SKM-1 (cell line): Measurements from ENCODE around the gene MRPS33.
A peak's percentile ranks its signal among the peaks of the same experiment; 100 is the strongest.
"Not testable (repeated sequence)": the region's sequence is repeated elsewhere in the genome, so short reads cannot be mapped to it uniquely, and the experiment has no call there.

Experiments used
- DNase-seq: peaks from one replicate; lab custom pipeline; 2025; ENCODE audit not compliant: unreplicated experiment; lab: John Stamatoyannopoulos, UW

The MRPS33 gene

GRCh38 chr7:141012696-141013344 is 1.9 kb downstream of the MRPS33 start:
- DNase-seq: no peak

DNA sequence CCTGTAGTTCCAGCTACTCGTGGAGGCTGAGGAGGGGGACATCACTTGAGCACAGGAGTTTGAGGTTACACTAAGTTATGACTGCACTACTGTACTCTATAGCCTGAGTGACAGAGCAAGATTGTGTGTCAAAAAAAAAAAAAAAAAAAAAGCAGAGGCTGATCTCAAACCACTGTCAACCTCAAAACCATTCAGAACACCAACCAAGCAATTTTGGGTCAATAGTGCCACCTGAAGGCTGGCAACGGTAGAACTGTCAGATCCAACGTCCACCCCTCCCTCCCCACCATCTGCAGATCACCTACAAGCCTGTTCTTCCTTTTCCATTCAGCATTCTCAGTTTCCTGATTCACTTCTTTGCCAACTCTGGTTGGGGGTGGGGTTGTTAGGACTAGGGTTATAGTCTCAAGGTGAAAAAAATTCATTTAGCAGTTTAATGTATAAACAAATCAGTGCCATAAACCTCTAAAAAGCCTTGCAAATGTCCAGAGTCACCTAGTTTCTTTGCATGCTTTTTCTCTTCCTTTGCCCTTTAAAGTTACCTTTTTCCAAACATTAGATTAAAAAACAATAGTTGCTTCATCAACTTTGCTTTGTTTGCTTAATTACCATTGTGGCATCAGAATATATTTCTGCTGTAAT is 2.6 kb downstream of the MRPS33 start:
- peak; percentile 43 for DNase-seq

DNA sequence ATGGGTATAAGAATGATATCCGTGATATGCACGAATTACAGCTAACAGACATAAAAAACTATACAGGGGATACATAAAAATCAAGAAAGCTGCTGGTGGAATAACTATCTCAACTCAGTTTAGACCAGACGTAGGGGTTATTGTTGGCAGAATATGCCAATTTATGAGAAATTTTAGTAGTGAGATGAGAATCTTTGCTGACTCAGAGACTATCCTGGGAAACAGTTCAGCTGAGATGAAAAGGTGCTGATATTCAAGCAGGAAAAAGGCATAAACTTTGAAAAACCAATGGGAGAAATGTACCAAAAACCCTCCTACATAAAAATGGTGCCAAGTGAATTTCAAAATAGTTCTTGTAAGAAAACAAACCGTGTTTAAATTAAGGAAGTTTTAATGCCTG is 3.3 kb downstream of the MRPS33 start:
- DNase-seq: no peak

DNA sequence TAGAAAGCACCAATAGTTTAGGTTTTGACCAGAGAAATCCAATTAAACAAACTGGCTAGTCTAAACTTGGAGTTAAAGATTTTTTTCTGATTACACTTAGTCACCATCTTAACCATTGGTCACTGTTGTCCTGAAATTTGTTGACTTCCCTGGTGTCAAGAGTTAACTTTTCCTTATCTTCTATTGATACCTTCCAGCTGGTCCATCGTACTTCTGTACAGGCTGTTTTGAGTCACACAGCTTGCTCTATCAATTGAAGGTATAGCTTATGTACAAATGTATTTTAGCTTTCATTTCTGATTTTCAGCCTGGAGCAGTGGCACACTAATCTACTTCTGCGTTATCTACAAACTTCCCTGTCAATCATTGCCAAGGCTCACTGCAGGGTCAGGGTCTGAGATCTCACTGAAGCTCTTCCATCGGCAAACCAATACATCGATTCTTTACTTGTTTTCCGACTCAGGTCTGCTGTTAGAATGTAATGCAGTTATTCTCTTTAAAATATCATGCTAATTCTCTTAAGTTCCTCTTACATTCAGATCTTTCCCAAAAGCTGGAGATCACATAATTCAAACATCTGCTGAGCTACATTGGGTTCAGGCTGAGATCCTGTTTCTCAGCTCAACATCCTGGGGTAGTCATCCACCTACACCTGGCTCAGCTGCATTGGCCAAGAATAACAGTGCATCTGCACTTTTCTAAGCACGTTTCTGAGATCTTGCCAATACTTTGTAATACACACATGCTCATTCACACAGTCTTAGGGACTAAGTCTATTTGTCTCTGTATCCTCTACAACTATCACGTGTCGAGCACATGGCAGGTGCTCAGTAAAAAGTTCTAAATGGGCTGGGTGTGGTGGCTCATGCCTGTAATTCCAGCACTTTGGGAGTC is 11.3 kb downstream of the MRPS33 start:
- DNase-seq: no peak

DNA sequence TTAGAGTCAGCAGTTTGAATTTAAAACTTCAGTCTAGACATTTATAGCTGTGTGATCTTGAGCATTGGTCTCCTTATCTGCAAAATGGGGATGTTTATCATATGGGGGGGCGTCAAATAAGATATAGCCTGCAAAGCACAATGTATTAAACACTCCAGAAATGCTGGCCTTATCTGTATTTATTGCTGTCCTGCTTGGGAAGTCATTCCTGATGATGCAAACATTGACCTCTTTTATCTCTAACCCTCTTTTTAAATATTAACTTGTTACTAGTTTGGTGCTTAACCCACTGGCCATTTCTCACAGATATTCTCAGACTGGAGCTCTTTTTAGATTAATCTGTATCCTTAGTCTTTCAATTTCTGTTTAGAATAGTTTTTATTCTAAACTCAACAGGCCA is 13.2 kb downstream of the MRPS33 start:
- no peak for DNase-seq

DNA sequence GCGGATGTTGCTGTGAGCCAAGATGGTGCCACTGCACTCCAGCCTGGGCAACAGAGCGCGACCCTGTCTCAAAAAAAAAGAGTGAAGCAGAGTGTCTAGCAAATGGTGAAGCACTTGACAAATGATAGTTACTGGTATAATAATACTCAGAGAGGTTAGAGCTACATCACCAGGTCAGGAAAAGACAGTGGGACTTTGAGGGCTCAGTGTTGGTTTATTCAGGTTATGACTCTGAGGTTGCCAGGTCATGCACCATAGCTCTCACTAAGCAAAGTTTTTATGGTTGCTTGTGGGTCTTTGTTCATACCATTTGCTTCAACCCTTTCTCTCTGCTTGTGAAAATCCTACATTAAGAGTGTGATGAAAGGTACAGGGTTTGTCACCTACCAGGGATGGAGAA is 13.6 kb downstream of the MRPS33 start:
- DNase-seq: no peak

- DNase-seq: no peak
Measured at GRCh38 chr7:140998715-140999114, 16.0 kb downstream of the MRPS33 start.

- no peak for DNase-seq
Measured at GRCh38 chr7:140992422-140992821, 22.3 kb downstream of the MRPS33 start.

GRCh38 chr7:140990193-140990962 is 24.4 kb downstream of the MRPS33 start:
- DNase-seq: no peak

- no peak for DNase-seq
Measured at GRCh38 chr7:140989068-140989467, 25.7 kb downstream of the MRPS33 start.

DNA sequence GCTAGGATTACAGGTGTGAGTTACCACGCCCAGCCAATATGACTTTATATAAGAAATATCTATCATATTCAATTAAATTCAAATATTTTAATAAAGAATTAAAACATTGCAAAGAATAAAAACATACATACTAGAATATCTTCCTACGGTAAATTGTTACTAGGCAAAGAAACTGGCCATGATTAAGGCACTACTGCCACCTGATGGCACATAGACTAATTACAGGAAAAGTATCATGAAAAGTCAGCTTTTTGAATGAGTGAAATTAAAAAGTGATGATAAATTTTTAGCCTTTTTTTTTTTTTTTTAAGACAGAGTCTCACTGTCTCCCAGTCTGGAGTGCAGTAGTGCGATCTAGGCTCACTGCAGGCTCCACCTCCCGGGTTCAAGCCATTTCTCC is 30.9 kb downstream of the MRPS33 start:
- DNase-seq: no peak

DNA sequence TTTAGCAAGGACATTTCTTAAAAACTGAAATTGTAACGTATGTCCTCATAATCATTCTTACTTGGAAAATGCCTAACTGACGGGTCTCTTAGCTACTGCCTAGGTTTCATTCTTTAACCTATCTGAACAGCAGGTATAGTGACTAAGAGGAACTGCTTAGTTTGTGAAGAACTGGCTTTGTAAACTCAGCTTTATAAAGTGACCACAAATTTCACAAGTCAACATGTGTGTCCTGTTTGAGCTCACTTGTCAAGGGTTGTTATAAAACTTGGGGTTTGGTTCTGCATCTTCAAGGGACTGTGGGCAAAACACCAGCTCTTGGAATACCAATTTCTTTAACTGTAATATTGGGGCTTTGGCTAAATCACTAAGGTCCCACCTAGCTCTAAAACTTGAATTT is 32.2 kb downstream of the MRPS33 start:
- peak; percentile 73 for DNase-seq

DNA sequence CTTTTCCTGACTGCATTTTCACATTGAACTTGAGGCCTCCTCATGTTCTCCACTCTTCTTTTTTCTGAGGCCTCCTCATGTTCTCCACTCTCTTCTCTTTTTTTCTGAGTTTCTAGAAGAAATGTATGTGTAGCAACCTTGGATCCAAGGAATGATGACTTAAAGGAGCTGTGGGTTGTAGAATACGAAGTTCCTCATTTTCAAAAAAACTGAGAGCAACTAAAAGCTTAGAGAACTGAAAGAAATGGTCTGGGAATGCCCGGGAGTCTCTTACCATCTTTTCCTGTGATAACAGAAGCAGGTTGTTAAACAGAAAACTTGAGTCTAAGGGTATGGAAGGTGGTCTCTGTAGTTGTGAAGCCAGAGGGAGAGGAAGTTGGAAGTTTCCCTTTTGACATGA is 32.8 kb downstream of the MRPS33 start:
- DNase-seq: peak; percentile 38

- no peak for DNase-seq
Measured at GRCh38 chr7:140977741-140978140, 37.0 kb downstream of the MRPS33 start.

- DNase-seq: no peak
Measured at GRCh38 chr7:140972876-140973829, 41.6 kb downstream of the MRPS33 start.

DNA sequence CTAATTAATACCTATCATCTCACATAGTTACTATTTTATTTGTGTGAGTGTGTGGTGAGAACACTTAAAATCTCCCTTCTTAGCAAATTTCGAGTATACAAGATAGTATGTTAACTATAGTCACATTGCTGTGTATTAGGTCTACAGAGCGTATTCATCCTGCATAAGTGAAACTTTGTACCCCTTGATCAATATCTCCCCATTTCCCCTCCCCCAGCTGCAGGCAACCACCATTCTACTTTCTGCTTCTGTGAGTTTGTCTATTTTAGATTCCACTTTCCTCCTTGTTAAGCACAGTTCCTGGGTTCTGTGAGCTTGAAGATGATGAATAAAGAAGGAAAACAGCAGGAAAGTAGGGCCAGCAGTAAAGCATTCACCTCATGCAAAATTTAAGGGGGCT is 42.4 kb downstream of the MRPS33 start:
- no peak for DNase-seq

DNA sequence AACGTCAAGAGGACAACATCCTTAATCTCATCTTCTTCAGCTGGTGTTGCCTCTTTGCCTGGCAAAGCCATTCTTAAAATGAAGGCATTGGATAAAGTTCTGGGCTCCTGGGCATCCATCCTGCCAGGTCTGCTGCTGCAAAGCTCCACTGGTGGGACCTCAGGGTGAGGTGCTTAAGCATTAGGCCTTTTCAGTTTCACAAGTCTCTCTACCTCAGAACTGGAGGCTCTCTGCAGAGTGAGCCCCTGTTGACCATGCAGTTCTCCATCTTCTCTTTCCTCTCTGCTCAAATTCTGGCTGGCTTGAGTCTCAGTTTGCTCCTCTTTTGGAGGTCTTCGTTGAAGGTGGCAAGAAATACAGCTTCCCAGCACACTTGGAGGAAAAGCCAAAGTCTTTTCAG is 47.3 kb downstream of the MRPS33 start:
- no peak for DNase-seq

DNA sequence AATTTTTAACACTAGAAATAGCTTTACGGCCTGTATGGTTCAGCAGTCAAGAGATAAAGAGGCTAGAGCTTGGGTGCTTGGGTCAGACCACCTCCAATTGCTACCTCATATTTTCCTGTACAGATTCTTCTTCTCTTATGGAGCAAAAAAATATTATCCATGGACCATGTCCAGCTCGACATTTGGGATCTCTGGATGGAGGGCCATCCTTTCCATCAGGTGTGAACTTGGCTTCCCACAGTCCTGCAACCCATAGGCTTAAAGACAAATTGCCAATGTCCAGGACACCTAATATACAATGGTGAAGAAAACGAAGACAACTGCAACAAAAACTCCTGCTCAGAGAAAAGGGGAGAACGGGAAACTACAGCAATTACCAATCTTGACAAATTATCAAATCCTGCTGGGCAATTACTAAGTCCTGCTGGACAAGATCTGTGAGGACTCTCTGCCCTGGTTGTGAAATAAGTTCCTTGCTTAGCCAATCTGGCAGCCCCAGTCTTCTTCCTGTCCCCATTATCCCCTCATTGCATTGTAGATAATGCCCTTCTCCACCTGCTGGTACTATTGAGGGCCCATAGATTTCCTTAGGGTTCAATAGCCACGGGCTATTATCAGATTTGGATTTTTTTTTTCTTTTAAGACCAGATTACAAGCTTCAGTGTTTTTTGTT is 48.1 kb downstream of the MRPS33 start:
- DNase-seq: no peak

DNA sequence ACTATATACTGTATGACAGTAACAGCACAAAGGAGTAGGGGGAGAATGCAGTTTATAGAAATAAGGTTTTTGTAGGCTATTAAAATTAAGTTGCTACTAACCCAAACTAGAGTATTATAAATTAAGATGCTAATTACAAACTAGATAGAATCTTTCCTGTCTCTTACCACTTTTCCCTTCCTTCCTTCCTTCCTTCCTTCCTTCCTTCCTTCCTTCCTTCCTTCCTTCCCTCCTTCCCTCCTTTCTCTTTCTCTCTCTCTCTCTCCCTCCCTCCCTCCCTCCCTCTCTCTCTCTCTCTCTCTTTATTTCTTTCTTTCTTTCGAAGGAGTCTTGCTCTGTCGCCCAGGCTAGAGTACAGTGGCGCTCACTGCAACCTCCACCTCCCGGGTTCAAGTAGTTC is 53.6 kb downstream of the MRPS33 start:
- no peak for DNase-seq

GRCh38 chr7:140956997-140957396 is 57.8 kb downstream of the MRPS33 start:
- not testable (repeated sequence) for DNase-seq
